HG03025 (cell line): ENCODE results near the gene OR52B2.

Source experiments
- ATAC-seq: cut with Tn5 transposase; IDR thresholded peaks from one replicate; pipeline ENCODE4 v1.9.1; 2021; ENCODE audit warnings: mild to moderate bottlenecking, moderate library complexity; ENCODE audit not compliant: unreplicated experiment, low FRiP score

Gene OR52B2

GRCh38 chr11:6170226-6170625, at the start of gene OR52B2:
OR52B2 (minus strand) TSS chr11:6170326; CDS start chr11:6170326, 0 bp downstream.
- no peak for ATAC-seq

GRCh38 chr11:6219359-6219758, 49.2 kb upstream of the OR52B2 start:
- no peak for ATAC-seq

GRCh38 chr11:6217722-6218121, 47.6 kb upstream of the OR52B2 start:
- ATAC-seq, result no peak

- no peak for ATAC-seq
Observed at GRCh38 chr11:6216501-6216900, 46.4 kb upstream of the OR52B2 start.

- ATAC-seq, result no peak
Observed at GRCh38 chr11:6214530-6214929, 44.4 kb upstream of the OR52B2 start.

GRCh38 chr11:6210274-6210955, 40.3 kb upstream of the OR52B2 start:
- ATAC-seq, result no peak

- no peak for ATAC-seq
Observed at GRCh38 chr11:6209801-6210200, 39.7 kb upstream of the OR52B2 start.

- no peak for ATAC-seq
Observed at GRCh38 chr11:6206456-6207180, 36.5 kb upstream of the OR52B2 start.

GRCh38 chr11:6205366-6205765, 35.2 kb upstream of the OR52B2 start, which contains the start of gene C11orf42:
C11orf42 (plus strand) TSS chr11:6205557; CDS start chr11:6205616, 59 bp downstream.
- no peak for ATAC-seq

- ATAC-seq, result no peak
Observed at GRCh38 chr11:6204706-6205105, 34.6 kb upstream of the OR52B2 start.

- no peak for ATAC-seq
Observed at GRCh38 chr11:6203327-6203726, 33.2 kb upstream of the OR52B2 start.

- ATAC-seq, result no peak
Observed at GRCh38 chr11:6202041-6202440, 31.9 kb upstream of the OR52B2 start.

GRCh38 chr11:6201481-6201880, 31.4 kb upstream of the OR52B2 start:
- no peak for ATAC-seq

GRCh38 chr11:6200975-6201374, 30.8 kb upstream of the OR52B2 start:
- ATAC-seq, result no peak

GRCh38 chr11:6199174-6199810, 29.2 kb upstream of the OR52B2 start, which contains the start of gene OR52W1:
OR52W1 (plus strand) TSS chr11:6199224; CDS start chr11:6199224, 0 bp downstream.
- no peak for ATAC-seq

- ATAC-seq, result no peak
Observed at GRCh38 chr11:6197466-6198200, 27.5 kb upstream of the OR52B2 start.

- no peak for ATAC-seq
Observed at GRCh38 chr11:6196396-6196795, 26.3 kb upstream of the OR52B2 start.

- ATAC-seq, result no peak
Observed at GRCh38 chr11:6194065-6194581, 24.0 kb upstream of the OR52B2 start.

- no peak for ATAC-seq
Observed at GRCh38 chr11:6191742-6192141, 21.6 kb upstream of the OR52B2 start.

GRCh38 chr11:6175440-6175839, 5.3 kb upstream of the OR52B2 start:
- no peak for ATAC-seq
